IMR-90 (cell line): ENCODE data around the gene IRF4. TPM values are rescaled to one million over a fixed set of nuclear protein-coding genes. Genes with fewer than 3 reads are reported as not detected.

Experiments used
- ATAC-seq: fragments of 200-7000 bp; cut with Tn5 transposase; 2 replicates; pipeline ENCODE4 v1.9.1; 2020; ENCODE audit warnings: low read depth, mild to moderate bottlenecking, moderate library complexity
- BruUV-seq: library from RNA; stranded (reverse); fragments of 400-500 nt; replicated peaks from 2 replicates; lab custom pipeline; 2021; lab: Mats Ljungman, UMichigan
- CTCF ChIA-PET: fragments of 300-600 bp; formaldehyde crosslinking; extraction: SDS; loops from one replicate; lab custom pipeline; 2021; ENCODE audit warnings: antibody characterized with exemption; lab: Yijun Ruan, JAX
- POLR2A ChIA-PET: fragments of 300-600 bp; sonication (Branson Sonifier 250); formaldehyde crosslinking; loops from one replicate; lab custom pipeline; 2022; ENCODE audit warnings: antibody characterized with exemption; ENCODE audit not compliant: unreplicated experiment; lab: Charles Lee
- DNase-seq: peaks from one replicate; pipeline ENCODE4 v3.0.0; 2013
- H2AFZ ChIP-seq: replicated peaks from 2 replicates; pipeline ENCODE3; 2013; ENCODE audit warnings: low read length, mild to moderate bottlenecking; ENCODE audit not compliant: poor library complexity
- H2AK5ac ChIP-seq: 2 replicates; pipeline ENCODE4 v1.6.1; 2013; ENCODE audit warnings: low read depth, low read length, inconsistent platforms
- H2AK9ac ChIP-seq: replicated peaks from 2 replicates; pipeline ENCODE3; 2013; ENCODE audit warnings: mild to moderate bottlenecking, low read depth, low read length, moderate library complexity; ENCODE audit not compliant: poor library complexity
- H2BK120ac ChIP-seq: 2 replicates; pipeline ENCODE4 v1.6.1; 2013; ENCODE audit warnings: low read depth, low read length, inconsistent platforms
- H2BK15ac ChIP-seq: 3 replicates; pipeline ENCODE4 v1.6.1; 2013; ENCODE audit warnings: low read depth, low read length, inconsistent platforms
- H2BK20ac ChIP-seq: 2 replicates; pipeline ENCODE4 v1.6.1; 2013; ENCODE audit warnings: low read depth, mild to moderate bottlenecking, inconsistent platforms, low read length, moderate library complexity
- H2BK5ac ChIP-seq: 2 replicates; pipeline ENCODE4 v1.6.1; 2013; ENCODE audit warnings: mild to moderate bottlenecking, low read depth, low read length, inconsistent platforms; ENCODE audit not compliant: poor library complexity, severe bottlenecking
- H3K14ac ChIP-seq: replicated peaks from 2 replicates; pipeline ENCODE4 v1.6.1; 2013; ENCODE audit warnings: low read depth, low read length, inconsistent platforms
- H3K18ac ChIP-seq: 2 replicates; pipeline ENCODE4 v1.6.1; 2013; ENCODE audit warnings: low read depth, low read length, control low read depth
- H3K23ac ChIP-seq: 2 replicates; pipeline ENCODE4 v1.6.1; 2013; ENCODE audit warnings: low read depth, low read length, inconsistent platforms
- H3K27ac ChIP-seq: 2 replicates; pipeline ENCODE4 v1.5.1; 2013; ENCODE audit warnings: mild to moderate bottlenecking, control low read depth, low read length; ENCODE audit not compliant: insufficient read depth
- H3K27me3 ChIP-seq: 2 replicates; pipeline ENCODE4 v1.6.1; 2013; ENCODE audit warnings: low read length; ENCODE audit not compliant: control insufficient read depth, insufficient read depth
- H3K36me3 ChIP-seq: 2 replicates; pipeline ENCODE4 v1.6.1; 2013; ENCODE audit warnings: low read length, mixed read lengths; ENCODE audit not compliant: control insufficient read depth, insufficient read depth
- H3K4ac ChIP-seq: 2 replicates; pipeline ENCODE4 v1.6.1; 2013; ENCODE audit warnings: low read depth, low read length, inconsistent platforms
- H3K4me1 ChIP-seq: 2 replicates; pipeline ENCODE4 v1.6.1; 2013; ENCODE audit warnings: low read length, mixed read lengths; ENCODE audit not compliant: control insufficient read depth, insufficient read depth
- H3K4me2 ChIP-seq: 2 replicates; pipeline ENCODE4 v1.6.1; 2013; ENCODE audit warnings: low read depth, mild to moderate bottlenecking, control low read depth, low read length, moderate library complexity
- H3K4me3 ChIP-seq: 2 replicates; pipeline ENCODE4 v1.5.1; 2013; ENCODE audit warnings: low read depth, mild to moderate bottlenecking, control low read depth, low read length, moderate library complexity; ENCODE audit not compliant: insufficient read depth
- H3K56ac ChIP-seq: 2 replicates; pipeline ENCODE4 v1.6.1; 2013; ENCODE audit warnings: low read length, inconsistent platforms; ENCODE audit not compliant: insufficient read depth; ENCODE audit errors: extremely low read depth
- H3K79me1 ChIP-seq, 2 experiments: 2 replicates each; pipeline ENCODE4 v1.6.1; 2013; ENCODE audit warnings: low read length in 2 of 2, inconsistent platforms in 1 of 2, low read depth in 1 of 2
- H3K9ac ChIP-seq: 2 replicates; pipeline ENCODE4 v1.6.1; 2013; ENCODE audit warnings: low read depth, low read length, control low read depth
- H3K9me1 ChIP-seq: 2 replicates; pipeline ENCODE4 v1.6.1; 2013; ENCODE audit warnings: low read length, inconsistent platforms; ENCODE audit not compliant: insufficient read depth
- H3K9me3 ChIP-seq: 2 replicates; pipeline ENCODE4 v1.6.1; 2013; ENCODE audit warnings: low read length; ENCODE audit not compliant: control insufficient read depth, insufficient read depth
- H4K20me1 ChIP-seq: 2 replicates; pipeline ENCODE4 v1.6.1; 2013; ENCODE audit warnings: low read length, inconsistent platforms; ENCODE audit not compliant: insufficient read depth
- H4K5ac ChIP-seq: 2 replicates; pipeline ENCODE4 v1.6.1; 2013; ENCODE audit warnings: mild to moderate bottlenecking, low read depth, low read length, control low read depth
- H4K8ac ChIP-seq, 2 experiments: 2 replicates each; pipeline ENCODE4 v1.6.1; 2013; ENCODE audit warnings: low read depth in 2 of 2, low read length in 2 of 2, control low read depth in 1 of 2, inconsistent platforms in 1 of 2
- H4K91ac ChIP-seq: 2 replicates; pipeline ENCODE4 v1.6.1; 2013; ENCODE audit warnings: low read depth, low read length, inconsistent platforms; ENCODE audit not compliant: insufficient read depth
- BHLHE40 ChIP-seq: fragments of 150-350 bp; IDR thresholded peaks from 2 replicates; pipeline ENCODE4 v1.6.1; 2016; ENCODE audit warnings: mild to moderate bottlenecking, low read depth, low read length
- CEBPB ChIP-seq: IDR thresholded peaks from 2 replicates; pipeline ENCODE4 v1.6.1; 2012; ENCODE audit warnings: low read depth, low read length, improper control_type of control experiment
- CTCF ChIP-seq: conservative IDR thresholded peaks from 2 replicates; pipeline ENCODE4 v1.5.1; 2012; ENCODE audit warnings: mild to moderate bottlenecking, low read depth, low read length, improper control_type of control experiment
- MAFK ChIP-seq: IDR thresholded peaks from 2 replicates; pipeline ENCODE4 v1.6.1; 2012; ENCODE audit warnings: low read depth, low read length, improper control_type of control experiment
- NFE2L2 ChIP-seq: fragments of 150-350 bp; IDR thresholded peaks from 2 replicates; pipeline ENCODE4 v1.6.1; 2016; ENCODE audit warnings: low read depth, mild to moderate bottlenecking, low read length
- POLR2A ChIP-seq: IDR thresholded peaks from 2 replicates; pipeline ENCODE4 v1.6.1; 2012; ENCODE audit warnings: mild to moderate bottlenecking, low read depth, low read length
- SMC3 ChIP-seq: fragments of 150-350 bp; IDR thresholded peaks from 2 replicates; pipeline ENCODE4 v1.6.1; 2016; ENCODE audit warnings: low read depth, mild to moderate bottlenecking, antibody characterized with exemption, low read length, moderate library complexity
- WGBS, 2 experiments: methylation state at CpG; one replicate each; pipeline versions ENCODE4 v1.1.5 to v1.1.7; 2013; ENCODE audit warnings: missing lambda C conversion rate in 2 of 2; ENCODE audit not compliant: insufficient read length in 1 of 2; ENCODE audit errors: extremely low coverage in 2 of 2; 5-methylcytosine and 5-hydroxymethylcytosine counted together
- dilution Hi-C: fragments of 300-500 bp; cut with HindIII; formaldehyde crosslinking; loops from one replicate; pipeline ENCODE4 v1.14.3; 2018; ENCODE audit warnings: low sequenced_read_pairs; ENCODE audit not compliant: unreplicated experiment
- in situ Hi-C: fragments of 300-500 bp; cut with MboI; formaldehyde crosslinking; loops from 3 replicates; pipeline ENCODE4 v1.14.3; 2019; ENCODE audit warnings: low sequenced_read_pairs, inconsistent platforms, mixed read lengths
- intact Hi-C: fragments of 100-400 bp; cut with micrococcal nuclease; formaldehyde crosslinking; loops from 2 replicates; pipeline ENCODE4 v1.10.0; 2022
- polyA plus RNA-seq, 3 experiments: library from polyadenylated mRNA; depleted of rRNA; stranded (reverse); fragments of >200 nt; gene quantifications; 2 replicates each; pipeline ENCODE4 v1.2.3, GENCODE V29; 2012; ENCODE audit warnings: low replicate concordance in 1 of 3
- total RNA-seq: library from RNA; depleted of rRNA; stranded (reverse); fragments of >200 nt; gene quantifications from 2 replicates; pipeline ENCODE4 v1.2.3, GENCODE V29; 2012
- TF ChIP-seq, protein P1 (sequence below): fragments of 150-350 bp; IDR thresholded peaks from 2 replicates; pipeline ENCODE4 v1.6.1; 2016; ENCODE audit warnings: low read depth, mild to moderate bottlenecking, low read length, moderate library complexity, borderline replicate concordance

The IRF4 gene
- total and polyA plus RNA-seq, 2 of the 4 experiments (the other 2 are of a cell fraction) = not detected

DNA sequence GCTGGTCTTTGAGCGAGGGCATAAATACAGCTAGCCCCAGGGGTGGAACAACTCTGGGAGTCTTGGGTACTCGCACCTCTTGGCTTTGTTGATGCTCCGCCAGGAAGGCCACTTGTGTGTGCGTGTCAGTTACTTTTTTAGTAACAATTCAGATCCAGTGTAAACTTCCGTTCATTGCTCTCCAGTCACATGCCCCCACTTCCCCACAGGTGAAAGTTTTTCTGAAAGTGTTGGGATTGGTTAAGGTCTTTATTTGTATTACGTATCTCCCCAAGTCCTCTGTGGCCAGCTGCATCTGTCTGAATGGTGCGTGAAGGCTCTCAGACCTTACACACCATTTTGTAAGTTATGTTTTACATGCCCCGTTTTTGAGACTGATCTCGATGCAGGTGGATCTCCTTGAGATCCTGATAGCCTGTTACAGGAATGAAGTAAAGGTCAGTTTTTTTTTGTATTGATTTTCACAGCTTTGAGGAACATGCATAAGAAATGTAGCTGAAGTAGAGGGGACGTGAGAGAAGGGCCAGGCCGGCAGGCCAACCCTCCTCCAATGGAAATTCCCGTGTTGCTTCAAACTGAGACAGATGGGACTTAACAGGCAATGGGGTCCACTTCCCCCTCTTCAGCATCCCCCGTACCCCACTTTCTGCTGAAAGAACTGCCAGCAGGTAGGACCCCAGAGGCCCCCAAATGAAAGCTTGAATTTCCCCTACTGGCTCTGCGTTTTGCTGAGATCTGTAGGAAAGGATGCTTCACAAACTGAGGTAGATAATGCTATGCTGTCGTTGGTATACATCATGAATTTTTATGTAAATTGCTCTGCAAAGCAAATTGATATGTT, 19.2 kb downstream of the IRF4 start:
- Histone ChIP-seq H3K27me3 (peaks cover 29% of the 10 kb centered on the region), H4K5ac (no peak overlapping the region), H3K4me3 (no peak overlapping the region), H2BK20ac (no peak overlapping the region), H3K4me2 (no peak overlapping the region), H3K9ac (no peak overlapping the region), H3K79me1 (no peaks in the 10 kb centered on the region), H3K4ac (no peak overlapping the region), H3K9me1 (no peaks in the 10 kb centered on the region), H2AK9ac (no peak overlapping the region), H3K27ac (no peak overlapping the region), H2BK5ac (no peak overlapping the region), H4K8ac (no peak overlapping the region), H3K36me3 (no peaks in the 10 kb centered on the region), H4K91ac (no peak overlapping the region), H3K56ac (no peak overlapping the region), H3K18ac (no peak overlapping the region), H2AFZ (no peak overlapping the region), H4K20me1 (no peaks in the 10 kb centered on the region), H3K9me3 (peaks cover 7% of the 10 kb centered on the region; the same call in 1 of the 2 replicates), H3K14ac (no peak overlapping the region), H2AK5ac (no peak overlapping the region), H3K4me1 (no peaks in the 10 kb centered on the region), H3K23ac (no peak overlapping the region), H2BK120ac (no peak overlapping the region), H2BK15ac (no peak overlapping the region)
- no TSS peak for BruUV-seq
- no peak for DNase-seq
- 52% methylated on average over 2 of the region's 15 CpGs; no CpG with 5 or more reads in 1 of the 2 experiments for WGBS, 2 experiments
- POLR2A ChIA-PET = no interaction called here
- TF ChIP-seq BHLHE40 (no peak), CTCF (no peak), NFE2L2 (no peak), SMC3 (no peak), CEBPB (no peak), MAFK (no peak), POLR2A (no peak)
- TF ChIP-seq, protein P1, sequence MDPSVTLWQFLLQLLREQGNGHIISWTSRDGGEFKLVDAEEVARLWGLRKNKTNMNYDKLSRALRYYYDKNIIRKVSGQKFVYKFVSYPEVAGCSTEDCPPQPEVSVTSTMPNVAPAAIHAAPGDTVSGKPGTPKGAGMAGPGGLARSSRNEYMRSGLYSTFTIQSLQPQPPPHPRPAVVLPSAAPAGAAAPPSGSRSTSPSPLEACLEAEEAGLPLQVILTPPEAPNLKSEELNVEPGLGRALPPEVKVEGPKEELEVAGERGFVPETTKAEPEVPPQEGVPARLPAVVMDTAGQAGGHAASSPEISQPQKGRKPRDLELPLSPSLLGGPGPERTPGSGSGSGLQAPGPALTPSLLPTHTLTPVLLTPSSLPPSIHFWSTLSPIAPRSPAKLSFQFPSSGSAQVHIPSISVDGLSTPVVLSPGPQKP = no peak
- ATAC-seq = no peak
- intact Hi-C loops = no loop called here
- in situ Hi-C loops = no loop called here
- dilution Hi-C loops = no loop called here
- CTCF ChIA-PET = interaction anchor here (0.9 kb wide), 1 partner anchor 12 kb away, joined by 3 read pairs; no protein-coding TSS in a partner anchor
